ENCODE results near the gene CLSTN2. TPM values are rescaled to one million over a fixed set of nuclear protein-coding genes. Genes with fewer than 3 reads are reported as not detected.

Gene CLSTN2
- total RNA-seq, 1 donor from 2014 or later = under 0.01 TPM

DNA sequence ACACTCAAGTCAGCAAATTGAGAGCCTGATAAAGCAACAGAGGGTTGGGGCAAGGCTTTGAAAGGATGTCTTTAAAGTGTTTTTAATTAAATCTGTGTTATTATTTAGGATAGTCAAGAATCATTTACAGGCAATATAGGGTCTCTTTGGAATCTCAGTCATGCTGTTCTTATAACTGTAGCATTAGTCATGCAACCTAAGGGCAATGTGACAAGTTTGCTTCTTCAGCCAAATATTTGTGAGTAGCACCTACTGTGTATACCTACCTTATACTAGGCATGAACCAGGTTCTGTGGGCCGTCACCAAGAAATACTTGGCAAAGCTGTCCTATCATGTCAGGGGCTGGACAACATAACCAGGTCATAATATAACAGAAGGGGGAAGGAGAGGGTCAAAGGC is 558.3 kb downstream of the CLSTN2 start:
- DNase-seq (ENCODE audit: low read depth, low spot score) = no peak

DNA sequence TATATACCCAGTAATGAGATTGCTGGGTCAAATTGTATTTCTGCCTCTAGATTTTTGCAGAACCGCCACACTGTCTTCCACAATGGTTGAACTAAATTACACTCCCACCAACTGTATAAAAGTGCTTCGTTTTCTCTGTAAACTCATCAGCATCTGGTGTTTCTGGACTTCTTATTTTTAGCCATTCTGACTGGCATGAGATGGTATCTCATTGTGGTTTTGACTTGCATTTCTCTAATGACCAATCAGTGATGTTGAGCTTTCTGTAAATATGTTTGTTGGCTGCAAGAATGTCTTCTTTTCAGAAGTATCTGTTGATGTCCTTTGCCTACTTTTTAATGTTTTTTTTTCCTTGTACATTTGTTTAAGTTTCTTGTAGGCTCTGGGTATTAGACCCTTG is 560.0 kb downstream of the CLSTN2 start:
- DNase-seq (ENCODE audit: low read depth, low spot score) = no peak

DNA sequence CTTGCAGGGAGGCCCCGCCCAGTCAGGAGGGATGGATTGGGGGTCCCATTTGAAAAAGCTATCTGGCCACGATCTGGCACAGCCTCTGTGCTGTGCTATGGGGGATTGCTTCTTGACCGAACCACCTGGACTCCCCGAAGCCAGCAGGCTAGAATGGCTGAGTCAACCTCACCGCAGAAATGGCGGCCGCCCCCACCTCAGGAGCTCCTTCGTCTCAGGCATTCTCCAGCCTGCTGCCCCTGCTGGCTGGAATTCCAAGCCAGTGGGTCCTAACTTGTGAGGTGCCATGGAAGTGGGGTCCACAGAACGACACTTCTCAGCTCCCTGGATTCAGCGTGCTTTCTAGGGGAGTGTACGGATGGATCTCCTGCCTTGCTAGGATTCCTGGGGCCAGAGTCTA is 562.3 kb downstream of the CLSTN2 start:
- DNase-seq (ENCODE audit: low read depth, low spot score) = no peak

GRCh38 chr3:140499114-140499757 is 564.3 kb downstream of the CLSTN2 start:
- DNase-seq (ENCODE audit: low read depth, low spot score) = no peak

DNA sequence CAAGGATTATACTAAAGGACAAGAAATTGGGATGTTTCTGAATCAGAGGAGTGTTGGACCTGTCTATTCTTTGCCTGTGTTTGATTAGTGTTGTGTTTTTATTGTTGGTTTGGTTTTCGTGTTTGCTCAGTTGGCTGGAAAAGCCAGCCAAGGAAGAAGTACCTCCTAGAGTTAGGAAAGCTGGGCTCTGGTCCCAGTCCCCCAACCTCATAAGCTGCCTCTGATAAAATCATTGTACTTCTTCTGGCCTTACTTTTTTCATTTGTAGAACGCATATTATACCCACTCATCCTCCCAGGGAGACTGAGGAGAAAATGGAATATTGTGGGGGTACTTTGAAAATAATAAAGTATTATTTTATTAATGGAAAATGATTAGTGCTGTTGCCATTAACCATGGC is 565.5 kb downstream of the CLSTN2 start:
- DNase-seq (ENCODE audit: low read depth, low spot score) = no peak

DNA sequence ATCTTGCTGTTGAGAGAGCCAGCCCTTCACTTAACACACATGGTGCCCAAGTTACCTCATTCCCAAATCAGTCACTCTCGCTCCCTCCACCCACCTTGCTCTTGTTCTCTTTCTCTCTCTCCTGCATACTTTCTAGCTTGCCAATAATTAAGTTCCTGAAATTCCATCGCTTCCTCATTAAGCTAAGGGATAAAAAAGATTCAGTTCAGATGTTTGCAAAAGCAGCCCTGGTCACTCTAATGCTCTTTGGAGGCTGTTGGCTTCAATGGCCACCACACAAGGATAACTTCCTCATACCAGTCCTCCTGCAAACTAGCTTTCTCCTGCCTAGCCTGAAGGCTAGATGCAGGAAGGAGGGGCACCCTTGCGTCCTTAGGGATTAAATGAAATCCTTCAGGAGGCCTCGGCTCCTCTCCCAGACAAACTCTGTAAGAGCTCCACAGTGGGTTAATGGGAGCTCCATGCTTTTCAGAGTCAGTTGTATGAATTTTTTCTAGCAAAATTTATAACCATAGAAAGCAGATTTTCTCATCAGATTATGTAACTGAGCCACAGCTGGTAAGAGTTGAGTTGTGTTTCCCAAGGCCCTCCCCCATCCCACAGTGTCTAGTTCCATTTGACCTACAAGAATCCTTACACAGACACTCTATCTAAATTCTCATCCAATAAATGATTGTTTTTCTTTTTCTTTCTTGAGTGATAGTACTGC is 566.2 kb downstream of the CLSTN2 start:
- DNase-seq (ENCODE audit: low read depth, low spot score) = no peak

GRCh38 chr3:140501770-140502364 is 566.9 kb downstream of the CLSTN2 start:
- no peak for DNase-seq (ENCODE audit: low read depth, low spot score)

DNA sequence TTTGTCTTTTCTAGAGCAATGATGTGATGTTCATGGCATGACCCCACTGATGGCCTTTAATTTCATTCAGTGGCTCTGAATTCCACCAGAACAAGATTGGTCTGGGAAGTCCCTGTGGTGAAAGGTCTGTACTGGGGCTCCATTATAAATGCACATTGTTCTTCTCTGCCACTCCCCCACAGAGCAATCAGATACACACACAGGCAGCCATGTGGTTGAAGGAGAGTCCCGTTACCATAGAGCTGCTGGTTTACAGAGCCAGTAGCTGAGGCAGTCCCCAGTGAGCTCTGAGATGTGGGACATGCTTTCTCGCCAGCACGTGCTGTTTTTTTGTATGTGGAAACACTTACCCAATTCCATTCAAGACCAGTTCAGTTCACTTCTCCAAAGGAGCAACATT is 570.2 kb downstream of the CLSTN2 start:
- no peak for DNase-seq (ENCODE audit: low read depth, low spot score)

GRCh38 chr3:140505876-140506275 is 570.9 kb downstream of the CLSTN2 start:
- no peak for DNase-seq (ENCODE audit: low read depth, low spot score)

- DNase-seq (ENCODE audit: low read depth, low spot score) = no peak
These were observed 573.6 kb downstream of the CLSTN2 start for GRCh38 chr3:140508550-140508949.

GRCh38 chr3:140509534-140509933 is 574.5 kb downstream of the CLSTN2 start:
- no peak for DNase-seq (ENCODE audit: low read depth, low spot score)

- no peak for DNase-seq (ENCODE audit: low read depth, low spot score)
These were observed 575.4 kb downstream of the CLSTN2 start for GRCh38 chr3:140510303-140510861.

DNA sequence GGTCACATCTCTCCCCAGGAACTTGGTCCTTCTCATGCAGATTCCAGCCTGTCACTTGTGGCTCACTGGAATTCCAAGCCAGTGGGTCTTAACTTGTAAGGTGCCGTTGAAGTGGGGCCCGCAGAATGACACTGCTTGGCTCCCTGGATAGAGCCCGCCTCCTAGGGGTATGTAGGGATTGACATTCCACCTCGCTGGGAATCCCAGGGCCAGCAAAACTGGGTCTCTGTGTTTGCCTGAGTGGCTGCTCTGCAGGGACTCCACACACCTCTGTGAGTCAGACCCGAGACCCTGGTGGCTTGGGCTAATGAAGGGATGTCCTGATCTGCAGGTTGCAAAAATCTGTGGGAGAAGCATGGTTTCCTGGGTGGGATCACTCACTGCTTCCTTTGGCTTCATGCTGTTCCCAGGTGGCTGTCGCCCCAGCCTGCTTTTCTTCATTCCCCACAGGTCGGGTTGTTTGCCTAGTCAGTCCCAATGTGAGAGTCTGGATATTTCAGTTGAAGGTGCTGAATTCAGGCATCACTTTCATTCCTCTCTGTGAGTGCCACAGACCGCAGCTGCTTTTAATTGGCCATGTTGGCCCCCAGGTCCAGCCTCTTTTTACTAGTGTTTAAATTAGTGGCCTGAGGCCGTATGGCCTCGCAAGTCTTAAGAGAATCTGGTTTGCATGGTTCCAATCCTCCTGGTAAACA is 586.9 kb downstream of the CLSTN2 start:
- no peak for DNase-seq (ENCODE audit: low read depth, low spot score)

- DNase-seq (ENCODE audit: low read depth, low spot score) = no peak
These were observed 587.8 kb downstream of the CLSTN2 start for GRCh38 chr3:140522653-140523380.

DNA sequence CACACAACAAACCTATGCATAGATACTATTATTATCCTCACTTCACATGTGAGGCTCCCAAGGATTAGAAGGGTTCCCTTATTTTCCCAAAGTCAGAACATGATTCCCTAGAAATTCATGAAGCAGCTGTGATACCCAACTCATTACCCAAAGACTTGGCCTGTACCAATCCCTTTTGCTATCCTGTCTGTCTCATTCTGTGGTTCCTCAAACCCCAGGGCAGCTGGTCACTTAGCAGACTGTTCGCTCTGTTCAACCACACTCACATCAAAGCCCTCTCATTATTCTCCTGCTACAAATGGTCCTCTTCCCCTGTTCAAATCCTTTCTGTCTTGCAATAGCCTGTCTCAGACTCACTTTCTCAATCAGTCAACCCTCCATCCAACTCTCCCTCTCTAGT is 588.6 kb downstream of the CLSTN2 start:
- DNase-seq (ENCODE audit: low read depth, low spot score) = no peak

DNA sequence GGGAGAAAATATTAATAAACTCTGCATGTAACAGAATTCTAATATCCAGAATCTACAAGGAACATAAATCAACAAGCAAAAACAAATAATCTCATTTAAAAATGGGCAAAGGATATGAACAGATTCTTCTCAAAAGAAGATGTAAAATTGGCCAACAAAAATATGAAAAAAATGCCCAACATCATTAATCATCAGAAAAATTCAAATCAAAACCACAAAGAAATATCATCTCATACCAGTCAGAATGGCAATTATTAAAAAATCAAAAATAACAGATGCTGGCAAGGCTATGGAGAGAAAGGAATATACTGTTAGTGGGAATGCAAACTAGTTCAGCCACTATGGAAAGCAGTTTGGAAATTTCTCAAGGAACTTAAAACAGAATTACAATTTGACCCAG is 592.2 kb downstream of the CLSTN2 start:
- no peak for DNase-seq (ENCODE audit: low read depth, low spot score)

DNA sequence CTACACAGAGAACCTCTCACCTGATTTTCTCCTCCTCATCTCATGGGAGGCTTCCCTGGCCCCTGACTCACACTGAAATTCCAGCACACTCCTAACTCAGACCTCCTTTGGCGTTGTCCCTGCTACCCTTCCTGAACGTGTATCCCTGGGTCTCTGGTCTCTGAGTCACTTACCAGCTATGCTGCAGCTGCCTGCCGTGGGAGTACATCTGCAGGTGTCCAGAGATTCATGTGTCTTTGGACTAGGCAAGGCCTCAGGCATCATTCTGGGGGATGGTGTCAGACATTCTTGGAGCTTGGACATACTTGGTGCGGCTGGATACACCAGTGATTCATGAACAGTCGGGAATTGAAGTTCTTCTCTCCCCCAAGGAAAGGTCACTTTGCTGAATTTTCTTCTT is 594.1 kb downstream of the CLSTN2 start:
- DNase-seq (ENCODE audit: low read depth, low spot score) = no peak

DNA sequence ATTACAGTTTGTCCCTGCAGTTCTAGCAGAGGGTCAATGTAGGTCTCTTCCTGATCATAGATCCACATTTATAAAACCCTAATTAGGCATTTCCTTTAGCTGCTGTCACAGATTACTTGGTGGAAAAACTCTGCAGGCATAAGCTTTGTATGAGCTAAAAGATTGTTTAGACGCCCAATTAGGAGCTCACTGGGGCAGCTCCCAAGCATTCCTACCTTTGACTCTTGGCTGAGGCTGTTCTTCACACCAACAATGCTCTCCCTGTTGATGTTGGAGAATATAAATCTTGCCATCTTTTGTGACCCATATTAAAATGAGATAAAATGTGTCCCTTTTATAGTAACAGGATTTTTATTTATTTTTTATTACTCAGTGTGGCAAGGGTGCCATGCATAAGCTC is 594.6 kb downstream of the CLSTN2 start:
- DNase-seq (ENCODE audit: low read depth, low spot score) = no peak

DNA sequence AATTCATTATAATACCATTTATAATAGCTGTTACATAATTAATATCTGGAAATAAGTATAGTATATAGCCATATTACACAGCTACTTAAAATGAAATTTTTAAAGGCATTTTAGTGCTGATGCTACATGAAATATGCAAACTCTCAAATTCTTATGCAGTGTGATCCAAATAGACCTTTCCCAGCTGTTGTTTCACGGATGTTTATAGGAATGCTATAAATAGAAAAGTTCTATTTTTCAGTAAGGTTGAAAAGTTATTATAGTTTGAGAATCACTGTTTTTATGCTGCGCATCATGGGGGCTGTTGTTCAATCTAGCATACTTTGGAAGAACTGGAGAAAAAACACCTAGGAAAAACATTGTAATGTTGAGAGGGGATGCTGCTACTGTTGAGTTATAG is 595.1 kb downstream of the CLSTN2 start:
- DNase-seq (ENCODE audit: low read depth, low spot score) = no peak

DNA sequence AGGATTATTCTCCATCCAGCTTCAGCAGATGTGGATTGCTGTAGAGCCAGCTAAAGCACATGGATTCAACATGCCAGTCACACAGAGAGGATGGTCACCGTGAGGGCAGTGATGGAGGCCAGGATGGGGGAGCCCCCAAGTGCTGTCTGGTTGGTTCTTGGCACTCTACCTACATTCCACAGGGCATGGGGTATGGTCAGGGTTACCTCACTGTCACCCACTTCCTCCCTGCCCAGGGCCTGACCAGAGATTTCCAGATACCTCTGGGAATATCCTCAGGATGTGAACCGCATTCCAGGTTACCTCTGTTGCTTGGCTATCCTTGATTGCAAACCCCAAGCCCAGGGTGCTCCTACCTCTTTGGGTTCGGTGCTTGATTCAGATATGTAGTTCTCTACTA is 595.6 kb downstream of the CLSTN2 start:
- no peak for DNase-seq (ENCODE audit: low read depth, low spot score)

DNA sequence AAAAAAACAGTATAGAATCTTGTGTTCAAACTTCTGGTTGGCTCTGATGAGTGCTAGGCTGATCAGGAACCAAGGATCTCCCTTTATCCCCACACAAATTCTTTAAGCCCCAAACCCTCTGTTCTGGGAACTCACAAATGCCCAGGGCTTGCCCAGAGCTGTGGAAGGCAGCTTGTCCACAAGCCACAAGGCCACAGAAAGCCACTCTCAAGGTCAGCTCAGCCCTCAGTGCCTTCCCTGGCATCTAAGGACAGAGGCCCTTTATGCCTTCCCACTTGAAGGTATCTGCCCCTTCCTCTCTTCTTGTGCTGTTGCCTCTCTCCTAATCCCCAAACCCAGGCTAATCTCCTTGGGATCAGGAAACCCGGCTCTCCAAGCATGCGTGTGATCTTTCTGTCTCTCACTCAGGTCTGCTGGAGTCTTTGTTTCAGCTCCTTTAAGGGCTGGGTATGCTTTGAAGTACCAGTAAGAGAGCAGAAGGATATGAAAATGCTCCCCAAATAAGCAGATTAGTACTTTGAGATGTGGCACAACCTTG is 597.9 kb downstream of the CLSTN2 start:
- no peak for DNase-seq (ENCODE audit: low read depth, low spot score)
